ENCODE measurements around the gene CABP2.

Gene CABP2

GRCh38 chr11:67538823-67539505 lies 15.7 kb upstream of the CABP2 start:
- no peak overlapping the region for H3K4me3 ChIP-seq (replicated peaks in 1 of 2; ENCODE audit: low read depth in 2 of 2, low read length in 2 of 2)
- no peak for DNase-seq (ENCODE audit: low read depth in 2 of 2)
- no peak for TF ChIP-seq CTCF (IDR thresholded peaks at IDR 0.05; ENCODE audit: low read depth, low read length)

GRCh38 chr11:67538306-67538705 lies 15.1 kb upstream of the CABP2 start:
- H3K4me3 ChIP-seq (replicated peaks in 1 of 2; ENCODE audit: low read depth in 2 of 2, low read length in 2 of 2): no peak overlapping the region
- TF ChIP-seq CTCF (IDR thresholded peaks at IDR 0.05; ENCODE audit: low read depth, low read length): no peak
- DNase-seq (ENCODE audit: low read depth in 2 of 2): peak; percentile 12 to 29

GRCh38 chr11:67535561-67535960 lies 12.3 kb upstream of the CABP2 start:
- H3K4me3 ChIP-seq (replicated peaks in 1 of 2; ENCODE audit: low read depth in 2 of 2, low read length in 2 of 2): no peak overlapping the region
- no peak for DNase-seq (ENCODE audit: low read depth in 2 of 2)
- TF ChIP-seq CTCF (IDR thresholded peaks at IDR 0.05; ENCODE audit: low read depth, low read length): no peak

- TF ChIP-seq CTCF (IDR thresholded peaks at IDR 0.05; ENCODE audit: low read depth, low read length): no peak
- DNase-seq (ENCODE audit: low read depth in 2 of 2): peak in 1 of 2 donors; percentile 31
- H3K4me3 ChIP-seq (replicated peaks in 1 of 2; ENCODE audit: low read depth in 2 of 2, low read length in 2 of 2): no peak overlapping the region
Observed at GRCh38 chr11:67534070-67534679, 10.9 kb upstream of the CABP2 start.

GRCh38 chr11:67532889-67533288 lies 9.6 kb upstream of the CABP2 start:
- no peak overlapping the region for H3K4me3 ChIP-seq (replicated peaks in 1 of 2; ENCODE audit: low read depth in 2 of 2, low read length in 2 of 2)
- no peak for TF ChIP-seq CTCF (IDR thresholded peaks at IDR 0.05; ENCODE audit: low read depth, low read length)
- no peak for DNase-seq (ENCODE audit: low read depth in 2 of 2)

GRCh38 chr11:67530282-67530592 lies 7.0 kb upstream of the CABP2 start:
- H3K4me3 ChIP-seq (replicated peaks in 1 of 2; ENCODE audit: low read depth in 2 of 2, low read length in 2 of 2): no peak overlapping the region
- DNase-seq (ENCODE audit: low read depth in 2 of 2): peak in 1 of 2 donors; percentile 8
- no peak for TF ChIP-seq CTCF (IDR thresholded peaks at IDR 0.05; ENCODE audit: low read depth, low read length)

- no peak overlapping the region for H3K4me3 ChIP-seq (replicated peaks in 1 of 2; ENCODE audit: low read depth in 2 of 2, low read length in 2 of 2)
- no peak for DNase-seq (ENCODE audit: low read depth in 2 of 2)
- no peak for TF ChIP-seq CTCF (IDR thresholded peaks at IDR 0.05; ENCODE audit: low read depth, low read length)
Observed at GRCh38 chr11:67528376-67528775, 5.1 kb upstream of the CABP2 start.
